GM12892 (cell line): ENCODE measurements around the gene SUSD4.

Experiments used
- POLR2A ChIP-seq: IDR thresholded peaks from 2 replicates; pipeline ENCODE4 v1.6.1; 2011; ENCODE audit warnings: low read depth, low read length, control low read depth
- POLR2AphosphoS5 ChIP-seq: IDR thresholded peaks from 2 replicates; pipeline ENCODE4 v1.6.1; 2011; ENCODE audit warnings: low read depth, low read length, control low read depth

GRCh38 chr1:223311826-223312225 lies 52.1 kb downstream of the SUSD4 start:
- TF ChIP-seq POLR2A (no peak), POLR2AphosphoS5 (no peak)
